GM19035 (cell line): ENCODE data around the gene DNAJC30.
"Not testable (repeated sequence)": the region's sequence is repeated elsewhere in the genome, so short reads cannot be mapped to it uniquely, and the experiment has no call there.

ENCODE experiments used
- ATAC-seq: cut with Tn5 transposase; IDR thresholded peaks from one replicate; pipeline ENCODE4 v1.9.1; 2021; ENCODE audit not compliant: unreplicated experiment

Gene DNAJC30

DNA sequence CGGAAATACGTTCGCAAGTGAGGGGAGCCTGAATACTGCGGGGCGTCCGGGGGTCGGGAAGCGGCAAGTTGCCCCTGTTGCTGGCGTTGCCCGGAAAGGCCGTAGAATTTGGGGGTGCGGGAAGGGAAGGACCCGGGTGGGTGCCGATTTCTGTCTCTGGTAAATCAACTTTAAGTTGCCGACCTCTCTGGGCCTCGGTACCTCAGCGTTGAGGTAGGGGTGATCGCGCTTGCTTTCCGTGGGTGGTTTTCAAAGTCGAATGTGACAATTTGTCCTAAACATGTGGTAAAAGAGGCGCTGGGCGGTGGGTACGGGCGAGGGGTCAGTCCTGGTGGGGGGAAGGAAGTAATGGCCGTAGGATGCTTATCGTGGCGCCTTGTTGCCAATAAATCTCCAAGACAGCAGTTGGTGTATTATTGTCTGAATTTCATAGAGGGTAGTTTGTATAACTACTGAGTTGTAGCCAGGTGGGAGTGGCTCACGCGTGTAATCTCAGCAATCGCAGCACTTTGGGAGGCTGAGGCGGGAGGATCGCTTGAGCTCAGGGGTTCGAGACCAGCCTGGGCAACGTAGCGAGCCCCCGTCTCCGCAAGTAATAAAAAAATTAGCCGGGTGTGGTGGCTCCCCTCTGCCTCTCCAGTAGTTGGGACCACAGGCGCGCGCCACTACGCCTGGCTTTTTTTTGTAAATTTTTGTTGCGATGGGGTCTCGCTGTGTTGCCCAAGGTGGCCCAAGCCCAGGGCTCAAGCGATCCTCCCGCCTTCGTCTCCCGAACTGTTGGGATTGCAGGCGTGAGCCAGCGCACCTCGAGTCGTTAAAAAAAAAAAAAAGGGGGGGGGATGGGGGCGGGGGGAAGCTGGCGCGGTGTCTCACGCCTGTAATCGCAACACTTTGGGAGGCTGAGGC is 788 bp upstream of the DNAJC30 start:
- ATAC-seq, result peak; percentile 27

DNA sequence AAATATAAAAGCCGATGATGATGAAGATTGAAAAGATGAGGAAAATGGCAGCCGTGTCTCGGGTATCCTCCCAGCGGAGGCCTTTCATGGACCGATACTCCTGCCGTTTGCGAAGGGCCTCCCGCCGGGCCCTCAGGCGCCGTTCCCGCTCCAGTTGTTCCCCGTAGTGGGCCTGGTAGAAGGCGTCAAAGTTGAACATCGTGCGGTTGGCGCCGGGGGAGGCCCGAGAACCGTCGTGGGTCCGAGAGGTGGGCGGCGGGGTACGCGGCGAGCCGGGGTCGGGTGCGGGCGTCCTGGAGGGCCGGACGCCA is 553 bp downstream of the DNAJC30 start:
- no peak for ATAC-seq

DNA sequence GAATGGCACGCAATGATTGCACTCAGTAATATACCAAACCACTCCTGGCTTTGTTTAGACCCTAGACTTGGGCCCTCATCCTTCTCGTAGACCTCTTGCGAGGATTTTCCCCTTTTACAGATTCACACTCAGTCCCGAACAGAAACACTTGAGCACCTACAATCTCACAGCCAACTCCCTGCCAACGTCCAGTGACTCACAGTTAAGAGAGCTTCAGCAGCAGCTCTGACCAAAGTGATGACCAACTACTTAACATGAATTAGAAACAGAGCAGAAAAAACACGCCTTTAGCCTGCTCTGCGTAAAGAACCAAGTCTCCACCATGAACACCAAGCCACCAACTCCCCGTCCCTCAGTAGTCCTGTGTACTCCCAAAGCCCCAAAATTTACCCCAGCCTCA is 2.2 kb downstream of the DNAJC30 start:
- no peak for ATAC-seq

DNA sequence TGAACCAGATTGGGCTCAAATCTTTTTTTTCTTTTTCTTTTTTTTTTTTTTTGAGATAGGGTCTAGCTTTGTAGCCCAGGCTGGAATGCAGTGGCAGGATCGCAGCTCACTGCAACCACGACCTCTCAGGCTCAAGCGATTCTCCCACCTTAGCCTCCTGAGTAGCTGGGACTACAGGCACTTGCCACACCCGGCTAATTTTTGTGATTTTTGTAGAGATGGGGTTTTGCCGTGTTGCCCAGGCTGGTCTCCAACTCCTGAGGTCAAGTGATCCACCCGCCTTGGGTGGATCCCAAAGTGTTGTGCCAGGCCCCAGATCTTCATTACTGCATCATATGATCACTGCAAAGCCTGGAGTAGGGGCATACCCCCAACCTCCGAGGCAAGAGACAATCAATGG is 2.8 kb downstream of the DNAJC30 start:
- no peak for ATAC-seq

DNA sequence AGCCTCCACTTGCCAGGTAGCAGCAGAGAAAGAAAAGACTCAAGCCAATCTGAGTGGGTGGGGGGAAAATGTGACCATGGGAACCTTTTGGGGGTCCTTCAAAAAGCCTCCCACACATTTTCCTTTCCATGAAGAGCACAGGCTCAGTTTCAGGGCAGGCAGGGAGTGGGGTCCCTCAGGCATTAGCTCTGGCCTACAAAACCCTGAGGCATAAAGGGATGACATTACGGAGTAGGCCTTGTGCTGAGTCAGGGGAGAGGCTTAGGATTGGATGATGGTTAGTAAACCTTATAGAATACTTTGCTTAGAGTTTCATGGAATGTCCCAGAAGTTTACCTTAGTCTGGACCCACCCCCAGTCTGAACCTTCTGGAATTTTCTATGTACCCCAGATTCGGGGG is 3.5 kb downstream of the DNAJC30 start:
- ATAC-seq, result no peak

DNA sequence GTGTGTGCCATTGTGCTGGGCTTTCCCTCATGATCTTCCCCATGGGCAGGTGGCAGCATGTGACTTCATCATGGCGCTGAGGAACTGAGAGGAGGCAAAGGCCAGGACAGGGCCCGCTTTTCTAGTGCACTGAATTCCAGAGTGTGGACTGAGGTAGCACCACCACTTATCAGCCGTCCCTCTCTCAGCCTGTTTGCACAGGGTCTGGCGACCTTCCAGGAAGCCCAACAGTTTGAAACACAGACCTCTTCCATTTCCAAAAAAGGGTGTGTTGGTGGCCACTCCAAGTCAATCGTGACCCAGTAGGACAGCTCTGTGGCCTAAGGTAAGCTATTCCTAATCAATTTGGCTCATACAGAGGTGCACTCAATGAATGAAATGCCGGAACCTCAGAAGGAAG is 4.4 kb downstream of the DNAJC30 start:
- ATAC-seq, result no peak

DNA sequence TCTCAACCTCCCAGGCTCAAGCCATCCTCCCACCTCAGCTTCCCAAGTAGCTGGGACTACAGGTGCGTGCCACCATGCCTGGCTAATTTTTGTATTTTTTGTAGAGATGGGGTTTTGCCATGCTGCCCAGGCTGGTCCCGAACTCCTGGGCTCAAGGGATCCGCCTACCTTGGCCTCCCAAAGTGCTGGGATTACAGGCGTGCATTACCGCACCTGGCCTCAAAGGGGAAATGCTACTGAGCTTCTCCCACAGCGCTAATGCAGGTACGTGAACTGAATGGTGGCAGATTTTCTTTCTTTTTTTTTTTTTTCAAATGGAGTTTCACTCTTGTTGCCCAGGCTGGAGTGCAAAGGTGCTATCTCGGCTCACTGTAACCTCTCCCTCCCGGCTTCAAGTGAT is 7.2 kb downstream of the DNAJC30 start:
- ATAC-seq, result not testable (repeated sequence)

DNA sequence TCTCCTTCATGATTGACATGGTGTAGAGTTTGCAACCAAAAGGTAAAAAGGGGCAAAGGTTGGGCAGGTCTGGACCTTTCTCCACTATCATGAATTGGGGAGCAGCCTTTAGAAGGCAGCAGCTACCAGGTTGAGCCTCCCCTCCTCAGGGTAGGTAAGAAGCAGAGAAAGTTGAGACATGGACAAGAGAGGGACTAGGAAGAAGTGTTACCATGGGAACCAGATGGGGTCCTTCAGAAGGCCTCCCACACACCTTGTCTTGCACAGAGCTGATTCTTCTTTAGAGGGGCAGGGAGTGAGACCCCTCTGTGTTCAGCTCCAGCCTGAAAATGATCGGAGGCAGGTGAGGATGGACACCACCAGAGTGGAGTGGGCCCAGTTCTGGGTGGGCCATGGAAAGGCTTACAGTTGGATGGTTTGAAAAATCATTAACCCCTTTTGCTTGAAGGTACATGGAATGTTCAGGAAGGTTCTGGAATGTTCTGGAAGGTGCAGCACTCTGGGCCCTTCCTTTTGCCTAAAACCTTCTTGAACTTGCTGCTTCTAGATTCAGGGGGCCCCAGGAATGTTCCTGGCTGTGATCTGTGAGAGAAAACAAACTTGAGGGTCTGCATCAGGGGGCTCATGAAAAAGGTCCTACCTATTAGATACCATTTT is 8.7 kb downstream of the DNAJC30 start:
- no peak for ATAC-seq

DNA sequence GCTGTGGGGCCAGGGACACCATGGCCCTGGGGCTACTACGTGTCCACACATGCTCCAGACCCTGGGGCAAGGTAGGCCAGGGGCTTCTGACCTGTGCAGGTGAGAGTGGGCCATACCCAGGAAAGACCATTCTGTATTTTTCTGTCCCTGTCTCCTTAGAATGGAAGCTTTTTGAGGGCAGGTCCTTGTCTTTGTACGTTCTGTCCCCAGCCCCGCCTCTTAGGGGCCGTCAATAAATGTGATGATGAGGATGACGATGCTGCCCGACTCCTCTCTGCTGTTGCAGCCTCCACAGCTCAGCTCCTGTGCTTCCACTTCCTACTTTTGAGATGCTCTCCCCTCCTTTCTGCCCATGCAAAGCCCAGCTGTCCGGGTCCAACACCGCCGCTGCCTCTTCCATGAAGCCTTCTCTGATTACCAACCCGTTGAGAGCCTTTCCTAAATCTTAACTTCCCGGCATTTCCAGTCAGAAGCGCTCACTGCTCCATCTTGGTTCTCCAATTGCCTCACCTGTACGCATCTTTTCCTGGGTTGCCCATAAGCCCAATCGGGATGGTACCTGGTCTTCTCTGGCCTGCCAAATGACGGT is 11.3 kb downstream of the DNAJC30 start:
- no peak for ATAC-seq

DNA sequence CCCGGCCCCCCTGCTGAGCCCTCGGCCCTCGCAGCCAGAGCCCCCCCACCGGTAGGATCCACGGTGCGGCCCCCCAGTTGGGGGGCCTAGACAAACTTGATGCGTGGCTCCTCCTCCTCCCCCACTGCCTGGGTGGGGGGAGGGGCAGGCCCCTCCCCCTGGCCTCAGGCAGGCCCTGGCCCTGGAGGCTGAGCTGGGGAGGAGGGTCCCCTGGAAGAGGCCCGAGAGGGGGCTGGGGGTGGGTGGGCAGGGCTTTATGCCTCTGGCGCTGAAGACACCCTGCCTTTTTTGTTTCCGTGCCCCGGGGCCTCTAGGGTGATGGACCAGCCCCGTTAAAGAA is 12.0 kb downstream of the DNAJC30 start:
- no peak for ATAC-seq

DNA sequence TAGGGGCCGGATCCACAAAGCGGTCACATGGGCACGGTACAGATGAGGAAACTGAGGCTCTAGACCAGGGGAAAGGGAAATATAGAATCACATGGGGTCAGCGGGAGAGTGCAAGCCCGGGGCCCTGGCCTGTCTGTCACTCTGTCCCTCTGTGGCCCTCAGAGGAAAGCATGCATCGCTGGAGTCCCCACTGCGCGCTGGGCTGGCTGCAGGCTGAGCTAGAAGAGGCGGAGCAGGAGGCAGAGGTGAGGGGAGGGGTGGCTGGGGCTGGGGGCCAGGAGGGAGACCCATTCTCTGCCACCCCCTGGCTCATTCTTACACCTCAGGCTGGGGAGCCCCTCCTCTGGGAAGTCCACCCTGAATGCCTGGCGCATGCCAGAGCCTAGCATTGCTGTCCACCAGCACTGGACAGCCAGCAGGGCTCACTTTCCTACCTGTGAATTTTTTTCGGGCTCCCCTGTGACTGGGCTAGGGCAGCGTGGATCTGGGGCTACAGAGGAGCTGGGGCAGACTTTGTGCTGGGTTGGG is 13.3 kb downstream of the DNAJC30 start:
- no peak for ATAC-seq

DNA sequence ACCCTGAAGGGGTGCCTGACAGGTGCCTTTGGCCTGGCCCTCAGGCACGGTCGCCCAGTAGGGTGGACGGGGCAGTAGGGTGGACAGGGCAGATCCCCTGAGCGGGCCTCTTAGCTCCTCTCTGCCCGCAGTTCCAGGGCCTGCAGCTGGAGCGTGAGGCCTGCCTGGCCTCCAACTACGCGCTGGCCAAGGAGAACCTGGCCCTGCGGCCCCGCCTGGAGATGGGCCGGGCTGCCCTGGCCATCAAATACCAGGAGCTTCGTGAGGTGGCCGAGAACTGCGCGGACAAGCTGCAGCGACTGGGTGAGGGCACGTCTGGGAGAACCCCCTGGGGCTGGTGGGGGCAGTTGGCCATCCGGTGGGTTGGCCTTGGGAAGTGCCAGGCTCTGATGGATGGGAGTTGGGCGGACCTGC is 14.0 kb downstream of the DNAJC30 start:
- no peak for ATAC-seq

DNA sequence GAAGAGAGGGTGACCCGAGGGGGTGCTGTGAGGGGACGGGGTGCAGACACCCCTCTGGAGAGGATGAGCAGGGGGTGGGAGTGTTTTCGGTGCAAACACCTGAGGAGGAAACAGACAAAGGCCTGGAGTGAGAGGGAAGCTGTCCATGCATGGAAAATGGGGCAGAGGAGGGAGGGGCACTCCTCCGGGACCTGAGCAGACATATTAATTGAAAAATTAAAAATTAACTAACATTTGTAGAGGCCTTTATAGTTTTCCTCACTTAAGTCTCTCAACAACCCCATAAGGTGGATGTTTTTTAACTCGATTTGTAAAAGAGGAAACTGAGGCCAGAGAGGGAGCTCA is 14.4 kb downstream of the DNAJC30 start:
- ATAC-seq, result no peak

DNA sequence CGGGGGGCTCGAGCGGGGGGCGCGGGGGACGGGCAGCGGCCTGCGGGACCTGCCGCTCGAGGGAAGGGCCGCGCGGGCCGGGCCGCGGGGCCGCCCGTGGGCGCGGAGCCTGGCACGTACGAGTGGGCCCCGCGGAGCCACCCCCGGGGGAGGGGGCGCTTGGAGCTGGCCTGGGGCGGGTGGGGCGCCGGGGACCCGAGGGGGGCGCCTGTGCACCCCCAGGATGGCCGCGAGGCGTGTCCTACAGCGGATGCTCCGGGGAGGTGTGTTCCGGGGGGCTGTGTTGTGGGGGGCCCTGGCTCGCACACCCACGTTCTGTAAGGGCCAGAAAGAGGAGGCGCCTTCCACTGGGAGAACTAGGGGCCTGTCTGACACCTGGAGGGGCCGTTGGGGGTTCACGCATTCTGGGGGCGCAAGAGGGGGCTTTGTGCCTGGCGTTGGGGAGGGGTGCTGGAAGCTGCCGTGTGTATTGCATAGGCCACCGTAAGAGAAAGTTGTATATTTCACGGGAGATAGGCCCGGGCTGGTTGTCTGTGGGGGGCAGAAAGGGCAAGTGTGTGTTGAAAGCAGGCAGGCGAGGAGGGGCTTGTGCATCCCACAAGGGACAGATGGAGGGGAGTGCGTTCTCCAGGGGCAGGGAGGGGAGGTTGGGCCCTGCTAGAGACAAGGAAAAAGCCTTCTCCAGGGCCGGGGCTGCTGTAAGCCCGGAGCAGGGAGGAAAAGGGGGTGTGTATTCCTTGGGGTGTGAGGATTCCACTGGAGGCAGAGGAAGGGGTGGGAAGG is 15.0 kb downstream of the DNAJC30 start:
- ATAC-seq, result peak; percentile 15

DNA sequence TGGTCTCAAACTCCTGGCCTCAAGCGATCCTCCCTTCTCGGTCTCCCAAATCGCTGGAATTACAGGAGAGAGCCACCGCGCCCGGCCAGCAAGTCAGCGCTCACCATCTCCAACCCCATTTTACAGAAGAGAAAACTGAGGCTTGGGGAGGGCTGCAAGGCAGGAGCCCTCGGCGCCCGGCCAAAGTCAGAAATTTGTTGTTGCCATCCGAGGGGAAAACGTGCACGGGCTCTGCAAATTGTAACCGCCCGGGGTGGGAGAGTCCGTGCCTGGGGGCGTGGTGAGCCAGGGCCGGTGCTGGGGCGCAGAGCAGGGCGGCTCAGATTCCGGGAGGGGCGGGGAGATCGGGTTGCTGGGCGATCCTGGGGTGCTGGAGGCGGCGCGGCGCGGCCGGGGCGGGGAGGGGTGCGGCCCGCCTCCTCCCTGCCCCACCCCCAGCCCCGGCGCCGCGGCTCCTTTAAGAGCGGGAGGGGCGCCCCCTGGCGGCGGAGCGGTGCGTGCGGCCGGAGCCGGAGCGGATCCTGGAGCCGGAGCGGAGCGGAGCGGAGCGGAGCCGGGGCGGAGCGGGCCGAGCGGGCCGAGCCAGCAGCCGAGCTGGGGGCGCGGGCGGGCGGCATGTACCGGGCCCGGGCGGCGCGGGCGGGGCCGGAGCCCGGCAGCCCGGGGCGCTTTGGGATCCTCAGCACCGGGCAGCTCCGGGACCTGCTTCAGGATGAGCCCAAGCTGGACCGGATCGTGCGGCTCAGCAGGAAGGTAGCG is 15.7 kb downstream of the DNAJC30 start, which contains the start of gene VPS37D:
Gene VPS37D (plus strand): TSS at position 488 of the 759 bp plus-strand sequence. CDS start 128 bp downstream, at position 616.
- peak; percentile 87 for ATAC-seq

DNA sequence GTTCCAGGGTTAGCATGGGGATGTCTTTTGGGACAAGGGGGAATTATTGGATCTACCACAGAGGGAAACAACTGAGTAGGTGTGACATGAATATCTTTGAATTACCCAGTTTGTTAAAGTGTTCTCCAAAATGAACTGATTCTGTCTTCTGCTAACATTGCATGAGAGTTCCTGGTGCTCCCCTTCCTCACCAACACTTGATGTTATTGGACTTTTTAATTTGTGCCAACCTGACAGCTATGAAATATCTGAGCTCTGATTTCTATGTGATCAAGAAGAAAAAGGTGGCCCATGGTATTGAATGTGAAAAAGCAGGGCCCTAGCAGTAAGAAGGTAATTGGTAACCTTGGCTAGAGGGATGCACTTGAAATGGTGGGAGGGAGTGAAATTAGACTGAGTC is 20.2 kb downstream of the DNAJC30 start:
- no peak for ATAC-seq

DNA sequence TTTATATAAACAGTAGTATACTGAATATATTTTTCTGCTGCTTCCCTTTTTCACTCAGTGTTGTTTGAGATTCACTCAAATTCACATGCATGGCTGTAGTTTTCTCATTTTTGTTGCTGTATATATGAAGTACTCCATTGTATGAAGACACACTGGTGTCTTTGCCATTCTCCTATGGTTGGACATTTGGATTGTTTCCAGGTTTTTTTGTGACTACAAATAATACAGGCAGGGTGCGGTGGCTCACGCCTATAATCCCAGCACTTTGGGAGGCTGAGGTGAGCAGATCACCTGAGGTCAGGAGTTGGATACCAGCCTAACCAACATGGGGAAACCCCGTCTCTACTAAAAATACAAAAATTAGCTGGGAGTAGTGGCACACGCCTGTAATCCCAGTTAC is 22.7 kb downstream of the DNAJC30 start:
- ATAC-seq, result not testable (repeated sequence)

DNA sequence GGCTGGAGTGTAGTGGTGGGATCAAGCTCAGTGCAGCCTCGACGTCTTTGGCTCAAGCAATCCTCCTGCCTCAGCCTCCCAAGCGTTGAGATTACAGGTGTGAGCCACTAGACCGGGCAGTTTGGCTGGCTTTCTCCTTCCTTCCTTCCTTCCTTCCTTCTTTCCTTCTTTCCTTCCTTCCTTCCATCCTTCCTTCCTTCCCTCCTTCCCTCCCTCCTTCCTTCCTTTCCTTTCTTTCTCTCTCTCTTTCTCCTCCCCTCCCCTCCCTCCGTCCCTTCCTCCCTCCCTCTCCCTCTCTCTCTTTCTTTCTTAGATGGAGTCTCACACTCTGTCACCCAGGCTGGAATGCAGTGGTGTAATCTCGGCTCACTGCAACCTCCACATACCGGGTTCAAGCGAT is 23.3 kb downstream of the DNAJC30 start:
- no peak for ATAC-seq

DNA sequence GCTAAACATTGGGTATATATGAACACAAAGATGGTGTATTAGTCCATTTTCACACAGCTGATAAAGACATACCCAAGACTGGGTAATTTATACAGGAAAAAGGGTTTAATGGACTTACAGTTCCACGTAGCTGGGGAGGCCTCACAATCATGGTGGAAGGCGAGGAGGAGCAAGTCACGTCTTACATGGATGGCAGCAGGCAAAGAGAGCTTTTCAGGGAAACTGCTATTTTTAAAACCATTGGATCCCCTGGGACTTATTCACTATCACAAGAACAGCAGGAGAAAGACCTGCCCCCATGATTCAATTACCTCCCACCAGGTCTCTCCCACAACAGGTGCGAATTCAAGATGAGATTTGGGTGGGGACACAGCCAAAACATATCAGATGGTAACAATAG is 27.9 kb downstream of the DNAJC30 start:
- ATAC-seq, result not testable (repeated sequence)

DNA sequence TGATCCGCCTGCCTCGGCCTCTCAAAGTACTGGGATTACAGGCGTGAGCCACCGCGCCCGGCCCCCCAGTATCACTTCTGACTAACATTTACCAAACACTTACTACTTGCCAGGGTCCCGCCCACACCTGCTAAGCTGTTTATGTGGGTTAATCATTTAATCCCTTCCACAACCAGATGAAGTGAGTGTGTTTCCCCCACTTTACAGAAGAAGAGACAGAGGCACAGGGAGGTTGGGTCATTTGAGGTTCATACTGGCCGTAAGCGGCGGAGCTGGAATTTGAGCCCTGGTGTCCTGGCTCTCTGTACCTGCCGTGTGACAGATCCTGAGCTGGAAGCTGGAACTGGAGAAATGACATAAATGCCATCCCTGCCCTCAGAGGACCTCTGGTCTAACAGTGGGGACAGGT is 30.7 kb downstream of the DNAJC30 start:
- ATAC-seq, result no peak

DNA sequence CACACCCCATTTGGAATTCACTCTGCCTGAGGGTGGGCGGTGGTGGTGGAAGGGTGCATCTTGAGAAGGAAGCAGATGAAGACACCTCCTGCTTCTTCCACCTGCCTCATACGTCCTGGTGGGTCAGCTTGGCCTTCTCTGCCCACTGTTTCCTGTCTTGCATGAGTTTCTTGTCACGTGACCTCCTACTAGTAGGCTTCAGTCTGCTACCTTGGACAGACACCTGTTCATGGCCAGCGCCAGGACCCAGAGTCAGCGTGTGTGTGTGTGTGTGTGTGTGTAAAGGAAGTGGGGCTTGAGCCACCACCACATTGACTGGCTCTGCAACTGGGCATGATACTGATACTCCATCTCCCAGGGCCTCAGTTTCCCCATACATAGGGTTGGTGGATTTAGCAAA is 32.7 kb downstream of the DNAJC30 start:
- ATAC-seq, result no peak
